Inferior parietal cortex (tissue), 1 donor: ENCODE measurements around the gene BOD1L1.
"Not testable (repeated sequence)": the region's sequence is repeated elsewhere in the genome, so short reads cannot be mapped to it uniquely, and the experiment has no call there.

Source experiments
- DNase-seq: peaks from one replicate; pipeline ENCODE4 v3.0.0-alpha.2; 2016; ENCODE audit errors: extremely low spot score

BOD1L1 gene

DNA sequence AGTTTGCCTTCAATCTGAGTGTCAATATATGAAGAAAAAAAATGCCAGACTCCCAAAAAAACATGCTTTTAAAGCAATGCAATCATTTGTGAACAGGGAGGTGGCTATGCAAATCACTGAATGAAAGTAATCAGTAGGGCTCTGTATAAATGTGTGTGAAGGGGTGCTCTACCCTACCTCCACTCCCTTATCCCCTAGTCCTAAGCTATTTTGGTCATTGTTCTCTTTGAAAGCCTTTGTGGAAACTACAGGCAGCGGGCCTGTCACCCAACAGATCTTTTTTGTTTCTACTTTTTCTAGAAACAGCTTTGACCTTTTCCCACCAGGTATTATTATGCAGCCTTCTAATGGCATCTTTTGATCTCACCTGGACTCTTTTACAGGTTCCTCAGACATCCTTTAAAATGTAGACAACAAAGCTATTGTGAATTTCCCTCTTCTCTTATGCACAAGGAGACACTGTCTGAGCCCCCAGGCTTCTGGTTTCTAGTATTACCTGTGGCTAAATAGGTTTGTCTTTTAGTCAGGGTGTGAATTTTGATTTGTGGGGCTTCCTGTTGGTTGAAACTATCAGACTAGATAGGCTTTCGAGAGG, 9.2 kb downstream of the BOD1L1 start:
- no peak for DNase-seq

GRCh38 chr4:13617801-13618200, 9.7 kb downstream of the BOD1L1 start:
- DNase-seq = no peak

DNA sequence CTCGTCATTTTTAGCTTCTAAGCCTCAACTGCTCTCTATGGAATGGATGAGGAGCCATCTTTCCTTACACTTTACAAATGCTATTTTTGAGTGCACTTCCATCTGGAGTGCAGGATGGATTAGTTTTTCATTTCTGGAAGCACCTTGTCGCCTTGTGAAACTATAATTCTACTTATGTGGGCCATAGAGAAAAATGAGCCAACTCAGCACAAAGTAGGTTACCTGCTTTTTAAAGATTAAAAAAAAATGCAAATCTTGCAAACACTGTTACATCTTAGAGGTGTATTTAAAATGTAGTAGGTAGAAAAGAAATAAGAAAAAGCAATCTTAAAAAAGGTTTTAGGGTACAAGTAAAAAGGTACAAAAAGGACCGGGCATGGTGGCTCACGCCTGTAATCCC, 10.9 kb downstream of the BOD1L1 start:
- no peak for DNase-seq

DNA sequence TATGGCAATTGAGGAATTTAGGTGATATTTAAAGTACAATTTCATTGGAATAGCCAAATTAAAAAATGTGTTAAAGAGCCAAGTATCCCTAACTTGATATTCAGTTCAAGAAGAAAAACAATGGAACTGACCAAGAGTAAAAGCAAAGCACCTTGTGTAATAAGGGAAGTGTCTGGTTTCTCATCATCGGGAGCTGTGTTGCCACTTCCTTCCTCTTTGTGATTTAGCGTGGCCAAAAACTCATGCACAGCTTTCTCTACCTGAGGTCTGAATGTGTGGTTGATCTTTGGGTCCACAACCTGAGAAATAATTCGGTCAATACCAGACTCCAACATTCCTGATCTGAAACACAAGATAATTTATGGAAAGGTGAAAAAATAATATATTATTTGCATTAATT, 12.4 kb downstream of the BOD1L1 start:
- DNase-seq = no peak

GRCh38 chr4:13612569-13612968, 15.0 kb downstream of the BOD1L1 start:
- no peak for DNase-seq

DNA sequence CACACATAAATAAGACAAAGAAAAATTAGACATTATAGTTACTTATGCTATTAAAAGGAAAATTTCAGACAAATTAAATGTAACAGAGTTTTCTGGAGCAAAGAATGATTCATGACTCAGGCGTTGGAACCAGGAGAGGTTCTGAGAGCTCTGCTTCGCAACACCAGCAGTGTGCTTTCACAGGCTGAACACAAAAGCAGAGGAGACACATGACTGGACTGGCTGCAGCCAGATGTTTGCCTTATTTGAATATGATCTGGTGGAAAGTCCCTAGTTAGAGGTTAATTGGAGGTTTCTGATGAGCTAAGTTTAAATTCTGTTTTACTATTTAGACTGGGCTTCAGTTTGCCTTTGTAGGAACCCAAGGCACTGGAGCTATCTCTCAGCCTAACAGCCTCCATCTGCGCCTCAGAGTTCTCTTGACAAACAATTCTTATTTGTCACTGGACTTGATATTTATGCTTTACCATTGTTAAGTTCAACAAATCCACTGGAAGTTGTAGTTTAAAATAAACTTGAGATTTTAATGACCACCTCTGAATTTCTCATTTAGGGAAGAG, 16.2 kb downstream of the BOD1L1 start:
- no peak for DNase-seq

GRCh38 chr4:13605330-13605729, 22.2 kb downstream of the BOD1L1 start:
- DNase-seq = no peak

GRCh38 chr4:13601848-13602247, 25.7 kb downstream of the BOD1L1 start:
- DNase-seq = no peak

DNA sequence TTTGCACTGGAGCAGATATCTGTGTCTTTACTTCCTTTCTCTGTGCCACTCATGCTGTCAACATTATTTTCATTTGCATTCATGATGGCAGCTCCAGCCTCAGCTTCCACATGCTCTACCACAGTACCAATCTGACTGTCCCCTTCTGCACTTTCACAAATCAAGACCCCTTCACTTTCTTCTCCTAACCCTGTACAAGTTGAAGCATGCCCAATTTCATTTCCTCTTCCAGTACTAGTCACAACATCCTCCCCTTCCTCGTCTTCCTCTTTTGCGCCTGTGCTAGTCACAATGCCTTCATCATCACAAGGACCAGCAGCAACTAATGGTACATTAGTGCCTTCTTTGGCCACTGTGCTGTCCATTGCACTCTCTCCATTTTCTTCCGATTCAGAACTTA, 26.5 kb downstream of the BOD1L1 start:
- no peak for DNase-seq

- DNase-seq = no peak
Measured at GRCh38 chr4:13599159-13599558, 28.4 kb downstream of the BOD1L1 start.

DNA sequence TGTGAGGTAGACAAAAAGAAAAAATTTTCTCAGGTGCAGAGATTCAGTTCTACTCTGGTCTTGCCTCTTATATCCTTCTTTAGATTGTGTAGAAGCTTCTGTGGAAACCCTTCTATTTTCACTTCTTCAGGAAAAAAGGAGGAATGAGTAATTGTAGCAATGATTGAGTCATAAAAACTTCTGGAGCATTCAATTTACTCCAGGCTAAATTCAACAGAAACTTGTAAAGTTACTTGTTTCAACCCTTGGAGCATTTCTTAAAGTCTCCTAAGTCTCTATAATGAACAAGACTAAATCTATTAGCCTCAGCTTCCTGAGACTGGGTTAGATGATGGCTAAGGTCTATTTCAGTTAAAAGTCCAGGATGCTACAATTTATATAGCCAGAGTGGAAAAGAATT, 29.9 kb downstream of the BOD1L1 start:
- DNase-seq = no peak

DNA sequence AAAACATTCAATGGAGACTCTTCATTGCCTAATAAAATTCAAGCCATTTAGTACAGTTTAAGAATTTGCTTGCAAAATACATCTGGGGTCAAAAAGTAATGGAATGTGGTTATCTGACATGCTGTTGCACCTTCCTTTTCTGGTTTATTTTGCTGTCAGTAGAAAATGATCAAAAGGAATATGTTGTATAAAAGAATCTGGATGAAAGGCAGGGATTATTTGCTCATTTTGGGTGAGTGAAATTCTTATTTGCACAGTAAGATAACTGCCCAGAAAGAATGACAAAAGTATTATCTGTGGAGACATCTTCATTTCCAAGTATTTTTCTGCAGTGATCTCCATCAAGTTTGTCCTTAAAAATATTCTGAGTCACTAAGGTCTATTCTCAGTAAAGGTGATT, 30.4 kb downstream of the BOD1L1 start:
- DNase-seq = no peak

GRCh38 chr4:13592220-13592619, 35.3 kb downstream of the BOD1L1 start:
- DNase-seq = no peak

- no peak for DNase-seq
Measured at GRCh38 chr4:13590766-13591165, 36.8 kb downstream of the BOD1L1 start.

- DNase-seq = no peak
Measured at GRCh38 chr4:13588954-13589353, 38.6 kb downstream of the BOD1L1 start.

GRCh38 chr4:13584481-13584880, 43.0 kb downstream of the BOD1L1 start:
- DNase-seq = no peak

DNA sequence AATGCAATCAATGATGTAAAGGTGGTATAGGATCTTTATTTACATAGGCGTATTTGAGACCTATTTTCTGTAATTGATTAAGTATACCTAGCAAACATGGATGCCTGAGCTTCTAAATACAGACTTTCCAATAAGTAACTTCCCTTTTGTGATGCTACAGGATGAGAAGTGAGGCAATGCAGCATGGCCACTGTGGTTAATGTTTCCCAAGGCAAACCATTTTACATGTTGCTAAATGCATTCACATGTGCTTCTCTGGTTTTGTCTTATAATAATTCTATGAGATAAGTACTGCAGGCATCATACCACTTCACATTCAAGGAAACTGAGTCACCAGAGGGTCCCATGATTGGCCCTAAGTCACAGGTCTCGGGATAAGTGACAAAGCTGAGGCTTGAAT, 47.5 kb downstream of the BOD1L1 start:
- no peak for DNase-seq

- DNase-seq = no peak
Measured at GRCh38 chr4:13577660-13578059, 49.9 kb downstream of the BOD1L1 start.

- DNase-seq = no peak
Measured at GRCh38 chr4:13570916-13571315, 56.6 kb downstream of the BOD1L1 start.

DNA sequence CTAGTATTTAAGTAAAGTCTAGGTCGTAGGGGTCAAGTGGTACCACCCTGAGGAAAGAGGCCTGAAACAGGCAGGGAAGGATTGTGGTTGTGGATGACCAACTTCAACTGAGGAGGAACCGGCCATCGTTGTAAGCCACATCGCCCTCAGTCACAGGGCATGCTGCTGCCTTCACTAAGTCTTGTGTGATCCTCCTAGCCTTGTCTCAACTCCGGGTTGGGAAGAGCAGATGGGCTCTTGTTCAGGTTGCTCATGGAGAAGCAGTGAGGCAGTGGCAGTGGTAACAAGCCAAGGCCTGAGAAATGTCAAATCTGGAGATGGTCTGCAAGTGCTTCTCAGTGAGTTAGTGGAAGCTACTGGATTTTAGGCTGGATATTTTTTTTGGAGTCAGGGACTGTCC, 60.4 kb downstream of the BOD1L1 start:
- no peak for DNase-seq

DNA sequence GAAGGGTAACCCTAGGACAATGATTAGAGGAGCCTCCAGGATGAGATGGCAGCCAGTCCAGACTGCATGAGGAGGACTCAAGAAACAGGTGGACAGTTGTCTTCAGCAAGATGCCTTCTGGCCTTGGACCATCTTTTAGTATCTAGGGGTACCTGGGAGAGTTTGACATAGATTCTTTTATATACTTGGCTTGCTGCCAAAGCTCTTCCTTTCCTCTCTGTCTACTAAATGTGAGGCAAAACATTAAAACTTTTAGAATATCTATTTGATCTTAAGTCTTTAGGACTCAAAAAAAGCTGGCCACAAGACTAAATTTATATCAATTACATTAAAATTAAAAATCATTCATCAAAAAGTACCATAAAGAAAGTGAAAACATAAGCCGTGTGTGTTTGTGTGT, 64.6 kb downstream of the BOD1L1 start:
- DNase-seq = no peak

- DNase-seq = no peak
Measured at GRCh38 chr4:13561673-13562072, 65.9 kb downstream of the BOD1L1 start.

- DNase-seq = not testable (repeated sequence)
Measured at GRCh38 chr4:13560111-13560510, 67.4 kb downstream of the BOD1L1 start.

DNA sequence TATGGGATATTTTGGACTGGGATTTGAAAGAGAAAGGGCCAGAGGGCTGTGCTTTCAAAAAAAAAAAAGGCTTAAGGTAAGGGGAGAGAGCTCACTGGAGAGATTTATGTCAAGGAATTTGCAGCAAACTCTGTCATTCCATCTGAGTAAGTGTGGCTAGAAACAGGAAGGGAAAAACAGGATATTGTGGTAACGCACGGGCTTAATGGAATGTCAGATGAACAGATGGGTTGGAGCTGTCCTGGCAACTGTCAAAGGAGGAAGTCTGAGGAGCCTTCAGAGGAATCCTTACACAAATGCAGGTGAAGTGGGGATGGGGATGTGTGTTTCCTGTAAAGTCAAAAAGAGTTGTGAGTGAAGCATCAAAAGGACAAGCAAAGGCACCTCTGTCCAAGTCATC, 68.1 kb downstream of the BOD1L1 start:
- DNase-seq = no peak
